Vagina (tissue), 2 donors: ENCODE data around the gene ANKRD44. TPM values are rescaled to one million over a fixed set of nuclear protein-coding genes. Genes with fewer than 3 reads are reported as not detected.

Experiments used
- DNase-seq, 2 donors: peaks; one replicate each; pipeline ENCODE4 v3.0.0-alpha.2; 2017; ENCODE audit errors: extremely low spot score in 2 of 2
- H3K27ac ChIP-seq: fragments of 200-600 bp; sonication (generic); one replicate; pipeline ENCODE4 v1.5.1; 2019
- H3K27me3 ChIP-seq: fragments of 200-600 bp; sonication (generic); one replicate; pipeline ENCODE4 v1.5.1; 2019
- H3K36me3 ChIP-seq, 2 donors: fragments of 200-600 bp; sonication (generic); one replicate each; pipeline ENCODE4 v1.5.1; 2017 to 2019
- H3K4me1 ChIP-seq: fragments of 200-600 bp; sonication (generic); one replicate; pipeline ENCODE4 v1.5.1; 2019
- H3K4me3 ChIP-seq, 2 donors: fragments of 200-600 bp; sonication (generic); 1 replicate in 1 of 2; 2 replicates in 1 of 2; pipeline ENCODE4 v1.5.1; 2016 to 2019
- H3K9me3 ChIP-seq: fragments of 200-600 bp; sonication (generic); one replicate; pipeline ENCODE4 v1.5.1; 2019
- POLR2A ChIP-seq, 2 donors: fragments of 450-650 bp; IDR thresholded peaks; one replicate each; pipeline ENCODE4 v1.6.1; 2017; ENCODE audit warnings: antibody characterized with exemption in 2 of 2, mild to moderate bottlenecking in 2 of 2, moderate library complexity in 2 of 2
- POLR2AphosphoS5 ChIP-seq, 2 donors: sonication (generic); formaldehyde crosslinking; IDR thresholded peaks; one replicate each; pipeline ENCODE4 v1.9.0; 2017; ENCODE audit warnings: antibody characterized with exemption in 2 of 2, mild to moderate bottlenecking in 2 of 2, low read depth in 1 of 2; ENCODE audit not compliant: insufficient read depth in 1 of 2
- intact Hi-C: fragments of 100-400 bp; cut with DNase I; formaldehyde crosslinking; loops from one replicate; pipeline ENCODE4 v1.15.1; 2023
- total RNA-seq: library from RNA; depleted of rRNA; stranded (reverse); fragments of >200 nt; gene quantifications from one replicate; pipeline ENCODE4 v1.2.3, GENCODE V29; 2016
- TF ChIP-seq, protein P1 (sequence below), 3 experiments: fragments of 450-650 bp in 2 of 3; fragments of 200-600 bp in 1 of 3; sonication (generic) in 1 of 3; IDR thresholded peaks; one replicate each; pipeline ENCODE4 v1.5.1; 2017 to 2019; ENCODE audit warnings: antibody characterized with exemption in 3 of 3, mild to moderate bottlenecking in 2 of 3, moderate library complexity in 2 of 3

The ANKRD44 gene
- total RNA-seq, 1 donor from 2014 or later = 46.4 TPM

GRCh38 chr2:196990788-196991461 lies 319.7 kb downstream of the ANKRD44 start:
- H3K27me3 ChIP-seq = no peaks in the 10 kb centered on the region
- H3K36me3 ChIP-seq = peaks cover 0 to 13% of the 10 kb centered on the region in 2 donors
- intact Hi-C loops = no loop called here
- H3K27ac ChIP-seq = no peak overlapping the region
- no peak for DNase-seq
- TF ChIP-seq, protein P1, sequence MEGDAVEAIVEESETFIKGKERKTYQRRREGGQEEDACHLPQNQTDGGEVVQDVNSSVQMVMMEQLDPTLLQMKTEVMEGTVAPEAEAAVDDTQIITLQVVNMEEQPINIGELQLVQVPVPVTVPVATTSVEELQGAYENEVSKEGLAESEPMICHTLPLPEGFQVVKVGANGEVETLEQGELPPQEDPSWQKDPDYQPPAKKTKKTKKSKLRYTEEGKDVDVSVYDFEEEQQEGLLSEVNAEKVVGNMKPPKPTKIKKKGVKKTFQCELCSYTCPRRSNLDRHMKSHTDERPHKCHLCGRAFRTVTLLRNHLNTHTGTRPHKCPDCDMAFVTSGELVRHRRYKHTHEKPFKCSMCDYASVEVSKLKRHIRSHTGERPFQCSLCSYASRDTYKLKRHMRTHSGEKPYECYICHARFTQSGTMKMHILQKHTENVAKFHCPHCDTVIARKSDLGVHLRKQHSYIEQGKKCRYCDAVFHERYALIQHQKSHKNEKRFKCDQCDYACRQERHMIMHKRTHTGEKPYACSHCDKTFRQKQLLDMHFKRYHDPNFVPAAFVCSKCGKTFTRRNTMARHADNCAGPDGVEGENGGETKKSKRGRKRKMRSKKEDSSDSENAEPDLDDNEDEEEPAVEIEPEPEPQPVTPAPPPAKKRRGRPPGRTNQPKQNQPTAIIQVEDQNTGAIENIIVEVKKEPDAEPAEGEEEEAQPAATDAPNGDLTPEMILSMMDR (IDR thresholded peaks at IDR 0.05) = no peak
- TF ChIP-seq POLR2A (IDR thresholded peaks at IDR 0.05) (no peak), POLR2AphosphoS5 (IDR thresholded peaks at IDR 0.05; ENCODE audit: insufficient read depth in 1 of 2, low read depth in 1 of 2) (no peak)
- H3K4me3 ChIP-seq = no peak overlapping the region
- no peaks in the 10 kb centered on the region for H3K9me3 ChIP-seq
- H3K4me1 ChIP-seq = no peaks in the 10 kb centered on the region

DNA sequence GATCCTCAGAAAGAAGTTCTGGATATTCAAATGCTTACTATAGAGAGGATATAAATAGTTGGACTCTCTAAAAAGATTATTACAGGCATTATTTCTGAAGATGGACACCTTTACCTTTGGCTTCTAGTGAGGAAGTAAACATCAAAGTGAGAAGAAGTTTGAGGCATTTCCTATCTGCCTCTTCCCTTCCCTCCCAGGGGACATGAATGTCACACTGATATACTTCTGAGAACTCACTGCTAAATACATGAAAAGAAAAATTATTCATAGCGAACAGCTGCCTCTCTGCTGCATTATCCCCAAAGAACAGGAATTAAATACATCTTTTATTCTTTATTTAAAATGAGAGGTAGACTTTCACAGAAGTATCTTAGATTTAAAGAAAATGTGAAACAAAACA lies 320.5 kb downstream of the ANKRD44 start:
- TF ChIP-seq, protein P1 (IDR thresholded peaks at IDR 0.05) = no peak
- TF ChIP-seq POLR2A (IDR thresholded peaks at IDR 0.05) (no peak), POLR2AphosphoS5 (IDR thresholded peaks at IDR 0.05; ENCODE audit: insufficient read depth in 1 of 2, low read depth in 1 of 2) (no peak)
- H3K9me3 ChIP-seq = no peaks in the 10 kb centered on the region

GRCh38 chr2:196989496-196989895 lies 321.1 kb downstream of the ANKRD44 start:
- Histone ChIP-seq H3K4me3 (no peak overlapping the region), H3K27ac (no peak overlapping the region), H3K4me1 (no peaks in the 10 kb centered on the region), H3K27me3 (no peaks in the 10 kb centered on the region), H3K9me3 (no peaks in the 10 kb centered on the region), H3K36me3 (peaks cover 0 to 13% of the 10 kb centered on the region in 2 donors)
- intact Hi-C loops = no loop called here
- DNase-seq = no peak
- TF ChIP-seq, protein P1 (IDR thresholded peaks at IDR 0.05) = no peak
- TF ChIP-seq POLR2AphosphoS5 (IDR thresholded peaks at IDR 0.05; ENCODE audit: insufficient read depth in 1 of 2, low read depth in 1 of 2) (no peak), POLR2A (IDR thresholded peaks at IDR 0.05) (no peak)

More for the DNA sequence above, 320.5 kb downstream of the ANKRD44 start:
- Histone ChIP-seq H3K27me3 (no peaks in the 10 kb centered on the region), H3K36me3 (peaks cover 0 to 13% of the 10 kb centered on the region in 2 donors), H3K27ac (no peak overlapping the region), H3K4me1 (no peaks in the 10 kb centered on the region), H3K4me3 (no peak overlapping the region)
- DNase-seq = no peak
- intact Hi-C loops = no loop called here

GRCh38 chr2:196988639-196989038 lies 321.9 kb downstream of the ANKRD44 start:
- H3K4me3 ChIP-seq = no peak overlapping the region
- no peak for DNase-seq
- intact Hi-C loops = no loop called here
- no peaks in the 10 kb centered on the region for H3K27me3 ChIP-seq
- H3K36me3 ChIP-seq = peaks cover 0 to 6% of the 10 kb centered on the region in 2 donors
- peak overlapping the region; percentile 7 for H3K27ac ChIP-seq
- H3K4me1 ChIP-seq = no peaks in the 10 kb centered on the region
- H3K9me3 ChIP-seq = no peaks in the 10 kb centered on the region
- TF ChIP-seq POLR2A (IDR thresholded peaks at IDR 0.05) (no peak), POLR2AphosphoS5 (IDR thresholded peaks at IDR 0.05; ENCODE audit: insufficient read depth in 1 of 2, low read depth in 1 of 2) (no peak)
- TF ChIP-seq, protein P1 (IDR thresholded peaks at IDR 0.05) = no peak

- intact Hi-C loops = no loop called here
- TF ChIP-seq POLR2A (IDR thresholded peaks at IDR 0.05) (no peak), POLR2AphosphoS5 (IDR thresholded peaks at IDR 0.05; ENCODE audit: insufficient read depth in 1 of 2, low read depth in 1 of 2) (peak in 1 of 2 donors; percentile 72)
- no peaks in the 10 kb centered on the region for H3K9me3 ChIP-seq
- H3K4me3 ChIP-seq = no peak overlapping the region
- no peaks in the 10 kb centered on the region for H3K4me1 ChIP-seq
- H3K36me3 ChIP-seq = no peaks in the 10 kb centered on the region
- no peaks in the 10 kb centered on the region for H3K27me3 ChIP-seq
- no peak for DNase-seq
- peak overlapping the region; percentile 7 for H3K27ac ChIP-seq
These were observed 322.8 kb downstream of the ANKRD44 start for GRCh38 chr2:196987649-196988364.
